Measurements from ENCODE around the gene FIG4.
A peak's percentile ranks its signal among the peaks of the same experiment; 100 is the strongest.
"Not testable (repeated sequence)": the region's sequence is repeated elsewhere in the genome, so short reads cannot be mapped to it uniquely, and the experiment has no call there.

The FIG4 gene

GRCh38 chr6:109800771-109801170, 109.7 kb downstream of the FIG4 start:
- no peak for DNase-seq

GRCh38 chr6:109801794-109802193, 110.7 kb downstream of the FIG4 start:
- no peak for DNase-seq

DNA sequence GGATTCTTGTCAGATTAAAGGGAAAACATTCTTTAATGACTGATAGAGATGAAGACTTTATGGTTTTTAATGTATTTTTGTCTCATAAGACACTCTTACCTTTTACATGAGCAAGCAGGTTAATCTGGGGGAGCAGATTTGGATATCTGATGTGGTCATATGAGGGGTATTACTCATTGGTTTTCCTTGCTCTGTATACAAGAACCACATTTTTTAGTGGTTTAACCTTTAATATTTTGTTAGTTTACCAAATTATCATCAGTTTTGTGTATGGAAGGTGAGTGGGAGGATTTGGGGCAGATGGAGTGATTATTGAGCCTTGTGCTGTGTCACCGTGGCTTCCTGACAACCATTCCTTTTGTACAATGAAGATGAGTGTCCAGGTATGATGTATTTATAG, 112.9 kb downstream of the FIG4 start:
- DNase-seq: no peak

DNA sequence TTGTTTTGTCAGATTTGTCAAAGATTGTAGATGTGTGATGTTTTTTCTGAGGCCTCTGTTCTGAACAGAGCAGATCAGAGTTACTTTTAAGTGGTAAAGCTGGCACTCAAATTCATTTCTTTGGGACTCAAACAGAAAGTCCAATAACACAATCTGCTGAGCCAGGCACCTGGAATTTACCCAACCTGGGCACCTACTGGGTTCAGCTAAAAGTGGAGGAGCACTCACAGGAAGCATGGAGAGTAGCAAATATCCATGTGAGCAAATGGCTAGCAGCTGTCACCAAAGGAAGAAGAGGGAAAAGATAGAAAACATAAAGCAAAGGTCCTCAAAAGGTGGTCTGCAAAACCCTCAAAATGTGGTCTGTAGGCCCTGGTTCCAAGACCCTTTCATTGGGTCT, 116.8 kb downstream of the FIG4 start:
- DNase-seq: peak in 1 of 14 donors; percentile 54

DNA sequence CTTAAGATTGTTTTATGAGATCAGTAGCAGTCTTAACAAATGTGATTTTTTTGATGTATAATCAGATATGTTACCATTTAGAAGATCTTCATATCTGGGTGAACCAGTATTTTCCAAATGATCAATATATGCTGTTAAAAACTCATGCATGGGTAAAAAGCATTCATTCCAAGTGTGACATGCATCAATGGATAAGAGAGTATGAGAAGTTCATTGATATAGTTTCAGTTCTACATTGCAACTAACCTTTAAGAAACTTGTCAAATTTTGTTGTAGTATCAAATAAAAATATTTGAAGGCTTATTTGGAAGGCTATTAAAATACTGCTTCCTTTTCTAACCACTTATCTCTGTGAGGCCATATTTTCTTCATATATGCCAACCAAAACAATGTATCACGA, 117.7 kb downstream of the FIG4 start:
- DNase-seq: no peak

DNA sequence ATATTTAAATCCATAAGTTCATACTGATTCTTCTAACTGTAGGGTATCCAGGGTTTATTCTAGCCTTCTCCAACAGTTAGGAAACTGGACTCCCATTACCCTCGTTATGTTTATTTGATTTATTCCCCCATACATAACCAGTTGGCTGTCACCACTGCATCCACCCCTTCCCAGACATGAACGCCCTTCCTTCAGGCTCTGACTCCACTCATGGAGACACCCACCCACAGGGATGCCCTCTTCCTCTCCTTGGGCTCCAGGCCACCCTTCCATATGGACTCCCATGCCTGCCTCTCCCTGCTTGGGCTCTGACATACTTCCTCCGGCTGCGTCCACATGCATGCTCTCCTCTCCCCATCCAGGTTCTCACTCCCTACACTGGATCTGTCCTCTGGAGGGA, 124.0 kb downstream of the FIG4 start:
- no peak for DNase-seq

- peak in 2 of 14 donors; percentile 6 to 70 for DNase-seq
Observed at GRCh38 chr6:109816452-109817374, 125.6 kb downstream of the FIG4 start.

- DNase-seq: no peak
Observed at GRCh38 chr6:109820706-109821350, 129.7 kb downstream of the FIG4 start.

- DNase-seq: no peak
Observed at GRCh38 chr6:109821428-109821827, 130.3 kb downstream of the FIG4 start.

DNA sequence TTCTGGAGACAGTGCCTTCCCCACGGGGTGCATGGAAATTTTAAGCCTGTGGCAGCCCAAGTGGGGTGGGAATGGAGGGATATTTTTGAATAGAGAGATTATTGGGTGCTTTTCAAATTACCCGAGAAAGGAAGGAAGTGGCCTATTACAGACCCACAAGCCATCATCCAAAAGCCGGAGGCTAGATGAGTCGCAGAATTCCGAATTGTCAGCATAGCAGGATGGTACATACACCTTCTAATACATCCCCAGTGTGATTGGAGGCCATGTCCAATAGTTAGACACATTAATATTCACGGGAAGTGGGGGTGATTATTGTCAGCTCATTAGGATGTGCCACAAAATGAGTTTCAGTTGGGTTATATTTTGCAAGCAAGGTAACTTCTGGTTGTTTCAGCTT, 133.0 kb downstream of the FIG4 start:
- no peak for DNase-seq

DNA sequence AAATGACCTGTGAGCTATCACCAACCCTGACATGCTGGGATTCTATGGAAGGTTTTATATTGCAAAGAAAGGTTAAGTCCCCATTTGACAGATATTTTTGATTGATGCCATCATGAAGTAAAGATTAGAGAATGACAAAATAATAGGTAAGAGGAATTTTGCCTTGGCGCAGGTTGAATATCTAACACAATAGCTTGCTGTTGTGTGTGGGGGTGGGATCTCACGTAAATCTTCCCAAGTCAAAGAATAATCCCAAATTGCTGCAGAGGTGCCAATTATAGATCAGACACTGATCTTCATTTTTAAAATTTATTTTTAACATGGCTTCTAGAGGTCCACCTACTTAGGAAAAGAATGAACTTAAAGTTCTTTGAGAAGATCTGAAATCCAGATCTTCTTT, 135.5 kb downstream of the FIG4 start:
- no peak for DNase-seq

GRCh38 chr6:109831352-109831751, 140.3 kb downstream of the FIG4 start:
- not testable (repeated sequence) for DNase-seq

DNA sequence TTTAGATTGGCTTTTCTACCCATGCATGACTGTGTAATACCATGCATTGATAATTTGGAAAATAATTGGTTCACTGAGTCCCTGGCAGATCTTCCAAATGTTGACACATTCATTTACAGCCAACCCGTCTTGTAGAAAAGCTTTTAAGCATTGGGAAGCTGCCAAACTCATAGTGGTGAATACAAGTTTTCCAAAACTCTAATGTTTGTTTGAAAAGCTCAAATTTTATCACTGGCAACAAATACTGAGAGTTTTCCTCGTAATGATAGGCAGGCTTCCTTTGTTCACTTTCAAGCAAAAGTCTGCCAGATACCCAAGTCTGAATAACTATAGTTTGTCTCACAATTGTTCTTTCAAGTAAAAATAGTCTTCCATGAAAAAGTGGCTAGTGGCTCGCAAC, 143.0 kb downstream of the FIG4 start:
- no peak for DNase-seq

DNA sequence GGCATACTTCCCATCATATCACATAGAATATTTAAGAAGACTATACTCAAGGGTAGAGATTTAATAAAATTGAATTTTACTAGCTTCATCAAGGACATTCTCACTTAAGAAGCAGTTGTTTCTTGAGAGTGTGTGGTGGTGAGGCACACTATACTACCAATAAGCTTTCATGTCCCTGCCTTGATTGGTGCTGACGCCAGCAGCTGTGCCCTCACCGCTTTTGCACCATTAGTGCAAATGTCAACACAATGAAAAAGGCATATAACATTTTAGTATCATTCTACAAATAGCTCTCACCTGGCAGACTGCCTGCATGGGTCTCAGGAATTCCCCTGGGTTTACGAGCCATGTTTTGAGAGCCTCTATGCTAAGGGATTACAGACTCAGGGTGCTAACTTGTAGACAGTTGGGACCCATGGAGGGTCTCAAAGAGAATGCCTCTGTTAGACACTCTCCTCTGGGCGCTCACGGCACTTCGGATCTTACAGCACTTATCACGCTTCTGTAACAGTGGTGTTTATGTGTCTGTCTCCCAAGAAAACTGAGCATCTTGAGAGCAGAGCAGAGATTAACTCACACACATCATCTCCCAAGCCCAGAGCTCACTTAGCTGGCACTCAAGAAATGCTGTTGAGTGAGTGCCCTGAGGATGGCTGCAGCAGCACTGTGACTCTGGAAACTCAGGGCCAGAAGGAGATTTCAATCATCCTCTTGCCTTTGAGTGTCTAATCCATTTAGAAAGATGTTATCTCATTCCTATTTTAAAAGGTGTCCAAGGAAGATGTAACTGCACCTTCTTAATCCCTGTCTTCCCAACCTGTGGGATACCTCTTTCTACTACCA, 143.7 kb downstream of the FIG4 start:
- no peak for DNase-seq

DNA sequence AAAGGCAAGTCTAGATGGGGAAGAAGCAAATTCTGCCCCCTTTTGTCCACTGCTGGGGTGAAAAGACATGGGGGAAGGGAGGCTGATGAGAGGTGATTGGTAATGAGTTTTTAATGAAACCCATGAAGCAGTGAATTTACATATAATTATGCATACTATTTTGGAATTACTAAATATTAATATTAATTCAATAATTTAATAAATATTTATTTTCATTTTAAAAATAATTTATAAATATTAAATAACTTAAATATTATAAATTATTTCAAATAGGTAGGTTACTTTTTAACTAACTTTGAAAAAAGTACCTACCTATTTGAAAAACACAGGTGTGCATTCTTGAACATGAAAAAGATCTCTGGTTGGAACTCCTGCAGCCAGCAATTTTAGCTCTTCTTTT, 148.9 kb downstream of the FIG4 start:
- DNase-seq: no peak

- no peak for DNase-seq
Observed at GRCh38 chr6:109840796-109841195, 149.7 kb downstream of the FIG4 start.

GRCh38 chr6:109841869-109842268, 150.8 kb downstream of the FIG4 start:
- no peak for DNase-seq

- DNase-seq: no peak
Observed at GRCh38 chr6:109852713-109853112, 161.6 kb downstream of the FIG4 start.

- DNase-seq: peak in 2 of 14 donors; percentile 16 to 88
Observed at GRCh38 chr6:109853426-109853825, 162.3 kb downstream of the FIG4 start.

GRCh38 chr6:109853951-109854350, 162.9 kb downstream of the FIG4 start:
- peak in 1 of 14 donors; percentile 23 for DNase-seq

GRCh38 chr6:109854541-109855308, 163.6 kb downstream of the FIG4 start:
- DNase-seq: no peak

GRCh38 chr6:109855476-109856040, 164.5 kb downstream of the FIG4 start:
- DNase-seq: not testable (repeated sequence)

Data from C1 segment of cervical spinal cord (tissue), 14 donors.